MM.1S (cell line): ENCODE results near the gene C2orf74.

ENCODE experiments used
- EZH2 ChIP-seq: fragments of 300-600 bp; sonication (generic); optimal IDR thresholded peaks from 2 replicates; pipeline ENCODE3; 2017; ENCODE audit warnings: low read depth, mild to moderate bottlenecking, antibody characterized with exemption, low read length, mixed read lengths
- TF ChIP-seq, protein P1 (sequence below): fragments of 300-600 bp; sonication (generic); IDR thresholded peaks from 2 replicates; pipeline ENCODE4 v1.5.1; 2016; ENCODE audit warnings: antibody characterized with exemption, low read length, mixed read lengths

DNA sequence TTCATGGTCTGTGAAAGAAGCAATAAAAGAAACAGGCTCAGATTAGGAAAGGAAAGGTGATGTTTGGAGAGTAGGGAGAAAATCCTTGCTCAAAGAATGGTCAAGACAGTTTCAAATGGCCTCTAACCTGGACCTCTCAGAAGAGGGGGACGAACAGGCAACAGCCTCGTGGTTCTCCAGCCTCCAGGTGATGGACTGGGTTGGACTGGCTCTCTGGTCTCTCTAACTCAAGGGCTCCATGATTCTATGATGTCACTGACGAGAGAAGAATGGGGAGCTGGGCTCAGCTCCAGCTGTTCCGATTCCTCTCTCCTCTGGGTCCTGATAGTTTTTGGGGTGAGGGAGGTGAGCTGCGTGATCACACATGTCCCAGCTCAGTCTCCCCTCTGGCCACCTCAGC is at the start of gene C2orf74:
- TF ChIP-seq, protein P1, sequence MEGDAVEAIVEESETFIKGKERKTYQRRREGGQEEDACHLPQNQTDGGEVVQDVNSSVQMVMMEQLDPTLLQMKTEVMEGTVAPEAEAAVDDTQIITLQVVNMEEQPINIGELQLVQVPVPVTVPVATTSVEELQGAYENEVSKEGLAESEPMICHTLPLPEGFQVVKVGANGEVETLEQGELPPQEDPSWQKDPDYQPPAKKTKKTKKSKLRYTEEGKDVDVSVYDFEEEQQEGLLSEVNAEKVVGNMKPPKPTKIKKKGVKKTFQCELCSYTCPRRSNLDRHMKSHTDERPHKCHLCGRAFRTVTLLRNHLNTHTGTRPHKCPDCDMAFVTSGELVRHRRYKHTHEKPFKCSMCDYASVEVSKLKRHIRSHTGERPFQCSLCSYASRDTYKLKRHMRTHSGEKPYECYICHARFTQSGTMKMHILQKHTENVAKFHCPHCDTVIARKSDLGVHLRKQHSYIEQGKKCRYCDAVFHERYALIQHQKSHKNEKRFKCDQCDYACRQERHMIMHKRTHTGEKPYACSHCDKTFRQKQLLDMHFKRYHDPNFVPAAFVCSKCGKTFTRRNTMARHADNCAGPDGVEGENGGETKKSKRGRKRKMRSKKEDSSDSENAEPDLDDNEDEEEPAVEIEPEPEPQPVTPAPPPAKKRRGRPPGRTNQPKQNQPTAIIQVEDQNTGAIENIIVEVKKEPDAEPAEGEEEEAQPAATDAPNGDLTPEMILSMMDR, result no peak
- no peak for TF ChIP-seq EZH2
